ENCODE results near the gene RPP21. TPM values are rescaled to one million over a fixed set of nuclear protein-coding genes. Genes with fewer than 3 reads are reported as not detected.

Gene RPP21
- total and polyA plus RNA-seq, 5 experiments from 2014 or later: 48.2 to 92.4 (median 61.1) TPM

Other genes with a start within 250 kb of the RPP21 start
- gene TRIM31, start 232.1 kb upstream of the RPP21 start, total RNA-seq: not detected
- under 1 TPM in 1 of 3 donors, not detected in 2; 0.07 TPM for gene TRIM31, start 232.1 kb upstream of the RPP21 start, polyA plus RNA-seq
- not detected for gene TRIM40, start 209.0 kb upstream of the RPP21 start, total RNA-seq
- not detected for gene TRIM40, start 209.0 kb upstream of the RPP21 start, polyA plus RNA-seq
- gene TRIM10, start 183.9 kb upstream of the RPP21 start, total RNA-seq: not detected
- gene TRIM10, start 183.9 kb upstream of the RPP21 start, polyA plus RNA-seq: not detected
- not detected for gene TRIM15, start 181.6 kb upstream of the RPP21 start, total RNA-seq
- not detected for gene TRIM15, start 181.6 kb upstream of the RPP21 start, polyA plus RNA-seq
- 10 to 100 TPM; 42.6 to 47.0 TPM for gene TRIM26, start 131.8 kb upstream of the RPP21 start, total RNA-seq
- gene TRIM26, start 131.8 kb upstream of the RPP21 start, polyA plus RNA-seq: 10 to 100 TPM; 22.7 to 42.9 (median 27.6) TPM
- 10 to 100 TPM; 22.1 to 23.1 TPM for gene TRIM39, start 18.2 kb upstream of the RPP21 start, total RNA-seq
- gene TRIM39, start 18.2 kb upstream of the RPP21 start, polyA plus RNA-seq: 10 to 100 TPM in 2 of 3 donors, 1 to 10 TPM in 1; 6.6 to 15.4 (median 12.7) TPM
- 1,000 to 10,000 TPM; 1,291 to 1,305 TPM for gene HLA-E, start 144.4 kb downstream of the RPP21 start, total RNA-seq
- 1,000 to 10,000 TPM; 2,699 to 2,977 (median 2,826) TPM for gene HLA-E, start 144.4 kb downstream of the RPP21 start, polyA plus RNA-seq
- 10 to 100 TPM; 78.0 to 80.7 TPM for gene GNL1, start 211.3 kb downstream of the RPP21 start, total RNA-seq
- 10 to 100 TPM; 24.7 to 34.1 (median 28.7) TPM for gene GNL1, start 211.3 kb downstream of the RPP21 start, polyA plus RNA-seq
- gene PRR3, start 212.1 kb downstream of the RPP21 start, total RNA-seq: 10 to 100 TPM; 28.4 to 28.9 TPM
- 10 to 100 TPM in 1 of 3 donors, 1 to 10 TPM in 2; 7.9 to 12.7 (median 8.6) TPM for gene PRR3, start 212.1 kb downstream of the RPP21 start, polyA plus RNA-seq
- gene ABCF1, start 226.3 kb downstream of the RPP21 start, total RNA-seq: 10 to 100 TPM; 68.6 to 71.3 TPM
- 10 to 100 TPM; 19.1 to 43.1 (median 30.5) TPM for gene ABCF1, start 226.3 kb downstream of the RPP21 start, polyA plus RNA-seq